Osteocyte (in vitro differentiated cells): ENCODE data around the gene GCNT4. TPM values are rescaled to one million over a fixed set of nuclear protein-coding genes. Genes with fewer than 3 reads are reported as not detected.

ENCODE experiments used
- DNase-seq: peaks from one replicate; pipeline ENCODE4 v3.0.0; 2021; ENCODE audit warnings: mixed read lengths; ENCODE audit not compliant: unreplicated experiment; ENCODE audit errors: extremely low spot score
- H3K27ac Mint-ChIP-seq: one replicate; pipeline ENCODE4 v1.8.0; 2021; ENCODE audit warnings: mild to moderate bottlenecking, mixed read lengths; ENCODE audit not compliant: unreplicated experiment
- H3K27me3 Mint-ChIP-seq: one replicate; pipeline ENCODE4 v1.8.0; 2021; ENCODE audit warnings: mixed read lengths; ENCODE audit not compliant: unreplicated experiment
- H3K36me3 Mint-ChIP-seq: one replicate; pipeline ENCODE4 v1.8.0; 2021; ENCODE audit warnings: mixed read lengths; ENCODE audit not compliant: unreplicated experiment
- H3K4me1 Mint-ChIP-seq: one replicate; pipeline ENCODE4 v1.8.0; 2021; ENCODE audit warnings: mixed read lengths; ENCODE audit not compliant: unreplicated experiment
- H3K4me3 Mint-ChIP-seq: one replicate; pipeline ENCODE4 v1.8.0; 2021; ENCODE audit warnings: mild to moderate bottlenecking, moderate library complexity, mixed read lengths; ENCODE audit not compliant: unreplicated experiment
- H3K9me3 Mint-ChIP-seq: one replicate; pipeline ENCODE4 v1.8.0; 2021; ENCODE audit warnings: mixed read lengths; ENCODE audit not compliant: unreplicated experiment
- total RNA-seq: library from RNA; stranded (reverse); gene quantifications from 2 replicates; pipeline ENCODE4 v1.2.1, GENCODE V29; 2021
- TF ChIP-seq, protein P1 (sequence below): fragments of 200-600 bp; sonication (generic); IDR thresholded peaks from 2 replicates; pipeline ENCODE4 v1.5.0; 2021; ENCODE audit warnings: antibody characterized with exemption, mild to moderate bottlenecking, moderate library complexity

The GCNT4 gene
- total RNA-seq, 1 donor from 2014 or later: 1.9 TPM

DNA sequence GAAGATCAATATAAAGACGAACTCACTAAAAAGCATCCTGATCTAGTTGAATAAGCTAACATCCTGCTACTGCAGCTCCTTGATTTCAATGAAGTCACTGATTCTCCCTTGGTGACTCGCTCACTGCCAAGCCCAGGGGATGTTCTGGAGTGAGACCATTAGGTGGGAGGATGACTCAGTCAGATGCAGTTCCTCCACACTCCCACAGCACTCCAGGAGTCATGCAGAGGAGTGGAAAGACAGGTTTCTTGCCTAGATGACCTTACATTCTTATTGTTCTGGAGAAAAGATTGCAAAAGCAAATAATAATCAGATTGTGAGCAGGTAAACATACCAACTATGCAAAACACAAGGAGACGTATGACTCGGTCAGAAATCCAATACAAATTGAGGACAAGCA is 15.3 kb downstream of the GCNT4 start:
- H3K36me3 Mint-ChIP-seq: no peaks in the 10 kb centered on the region
- TF ChIP-seq, protein P1, sequence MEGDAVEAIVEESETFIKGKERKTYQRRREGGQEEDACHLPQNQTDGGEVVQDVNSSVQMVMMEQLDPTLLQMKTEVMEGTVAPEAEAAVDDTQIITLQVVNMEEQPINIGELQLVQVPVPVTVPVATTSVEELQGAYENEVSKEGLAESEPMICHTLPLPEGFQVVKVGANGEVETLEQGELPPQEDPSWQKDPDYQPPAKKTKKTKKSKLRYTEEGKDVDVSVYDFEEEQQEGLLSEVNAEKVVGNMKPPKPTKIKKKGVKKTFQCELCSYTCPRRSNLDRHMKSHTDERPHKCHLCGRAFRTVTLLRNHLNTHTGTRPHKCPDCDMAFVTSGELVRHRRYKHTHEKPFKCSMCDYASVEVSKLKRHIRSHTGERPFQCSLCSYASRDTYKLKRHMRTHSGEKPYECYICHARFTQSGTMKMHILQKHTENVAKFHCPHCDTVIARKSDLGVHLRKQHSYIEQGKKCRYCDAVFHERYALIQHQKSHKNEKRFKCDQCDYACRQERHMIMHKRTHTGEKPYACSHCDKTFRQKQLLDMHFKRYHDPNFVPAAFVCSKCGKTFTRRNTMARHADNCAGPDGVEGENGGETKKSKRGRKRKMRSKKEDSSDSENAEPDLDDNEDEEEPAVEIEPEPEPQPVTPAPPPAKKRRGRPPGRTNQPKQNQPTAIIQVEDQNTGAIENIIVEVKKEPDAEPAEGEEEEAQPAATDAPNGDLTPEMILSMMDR: no peak
- no peaks in the 10 kb centered on the region for H3K27me3 Mint-ChIP-seq
- no peak for DNase-seq
- H3K27ac Mint-ChIP-seq: no peak overlapping the region
- peaks cover 5% of the 10 kb centered on the region for H3K4me1 Mint-ChIP-seq
- H3K9me3 Mint-ChIP-seq: no peaks in the 10 kb centered on the region
- no peak overlapping the region for H3K4me3 Mint-ChIP-seq

DNA sequence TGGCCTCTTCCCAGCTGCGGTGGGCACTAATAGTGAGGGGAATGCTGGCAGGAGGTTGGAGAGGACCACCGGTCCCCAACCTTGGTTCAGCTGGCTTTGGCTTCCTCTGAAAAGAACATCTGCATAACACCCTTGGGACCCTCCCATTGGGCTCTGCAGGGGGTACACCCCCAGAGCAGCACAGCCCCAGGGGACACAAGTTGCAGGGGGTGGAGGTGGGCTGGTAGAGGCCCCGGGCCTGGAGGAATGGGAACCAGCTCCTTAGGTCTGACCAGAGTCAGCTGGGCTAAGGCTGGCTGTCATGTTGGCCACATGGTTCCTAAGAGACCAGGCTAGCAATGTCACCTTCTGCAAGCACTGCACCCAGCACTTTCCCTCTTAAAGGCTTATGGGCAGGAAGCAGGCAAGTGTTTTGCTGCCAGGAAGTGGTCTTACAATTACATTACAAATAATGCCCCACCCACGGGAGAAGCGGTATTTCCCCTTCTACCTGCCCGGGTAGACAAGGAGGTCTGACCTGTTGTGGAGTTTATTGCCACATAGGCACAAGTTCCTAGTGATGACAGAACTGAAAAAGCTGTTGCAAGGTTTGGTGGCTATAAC is 18.1 kb downstream of the GCNT4 start:
- no peak overlapping the region for H3K27ac Mint-ChIP-seq
- TF ChIP-seq, protein P1: no peak
- no peak overlapping the region for H3K4me3 Mint-ChIP-seq
- DNase-seq: no peak
- peaks cover 5% of the 10 kb centered on the region for H3K4me1 Mint-ChIP-seq
- no peaks in the 10 kb centered on the region for H3K36me3 Mint-ChIP-seq
- H3K9me3 Mint-ChIP-seq: no peaks in the 10 kb centered on the region
- H3K27me3 Mint-ChIP-seq: no peaks in the 10 kb centered on the region

DNA sequence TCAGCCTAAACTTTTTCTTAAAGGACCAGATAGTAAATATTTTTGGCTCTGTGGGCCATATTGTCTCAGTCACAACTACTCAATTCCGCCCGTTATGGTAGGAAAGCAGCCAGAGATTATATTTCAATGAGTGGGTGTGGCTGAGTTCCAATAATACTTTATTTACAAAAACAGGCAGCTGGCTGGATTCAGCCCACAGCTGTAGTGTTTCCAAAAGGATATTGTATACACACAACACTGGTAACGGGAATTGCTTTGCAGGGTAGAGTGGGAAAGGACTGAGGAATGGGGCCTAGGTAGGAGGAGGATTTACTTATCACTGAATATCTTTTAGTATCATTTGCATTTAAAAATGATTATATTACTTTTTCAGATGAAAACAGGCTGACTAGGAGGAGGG is 21.0 kb downstream of the GCNT4 start:
- TF ChIP-seq, protein P1: no peak
- no peak for DNase-seq
- Mint-ChIP-seq H3K4me1 (no peaks in the 10 kb centered on the region), H3K9me3 (no peaks in the 10 kb centered on the region), H3K36me3 (no peaks in the 10 kb centered on the region), H3K27ac (no peak overlapping the region), H3K27me3 (no peaks in the 10 kb centered on the region), H3K4me3 (no peak overlapping the region)

DNA sequence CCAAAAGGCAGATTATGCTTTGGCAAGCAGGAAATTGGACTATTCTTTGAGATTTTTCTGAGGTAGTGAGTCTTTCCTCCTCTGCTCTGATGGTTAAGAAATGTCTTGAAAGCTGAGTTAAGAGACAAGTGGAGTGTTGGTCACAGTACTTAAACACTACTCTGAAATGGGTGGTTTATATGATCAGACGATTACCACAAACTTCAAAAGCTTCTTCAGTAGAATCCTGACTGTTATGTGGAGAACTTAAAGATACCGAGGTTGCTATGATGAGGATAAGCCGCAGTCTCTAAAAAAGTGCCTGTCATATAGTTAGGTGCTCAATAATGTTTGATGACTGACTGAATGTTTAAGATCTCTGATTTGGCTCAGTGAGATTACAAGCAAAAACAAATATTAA is 24.3 kb downstream of the GCNT4 start:
- H3K27me3 Mint-ChIP-seq: no peaks in the 10 kb centered on the region
- H3K36me3 Mint-ChIP-seq: no peaks in the 10 kb centered on the region
- no peaks in the 10 kb centered on the region for H3K9me3 Mint-ChIP-seq
- no peak overlapping the region for H3K27ac Mint-ChIP-seq
- DNase-seq: no peak
- H3K4me1 Mint-ChIP-seq: peaks cover 7% of the 10 kb centered on the region
- no peak overlapping the region for H3K4me3 Mint-ChIP-seq
- TF ChIP-seq, protein P1: no peak

DNA sequence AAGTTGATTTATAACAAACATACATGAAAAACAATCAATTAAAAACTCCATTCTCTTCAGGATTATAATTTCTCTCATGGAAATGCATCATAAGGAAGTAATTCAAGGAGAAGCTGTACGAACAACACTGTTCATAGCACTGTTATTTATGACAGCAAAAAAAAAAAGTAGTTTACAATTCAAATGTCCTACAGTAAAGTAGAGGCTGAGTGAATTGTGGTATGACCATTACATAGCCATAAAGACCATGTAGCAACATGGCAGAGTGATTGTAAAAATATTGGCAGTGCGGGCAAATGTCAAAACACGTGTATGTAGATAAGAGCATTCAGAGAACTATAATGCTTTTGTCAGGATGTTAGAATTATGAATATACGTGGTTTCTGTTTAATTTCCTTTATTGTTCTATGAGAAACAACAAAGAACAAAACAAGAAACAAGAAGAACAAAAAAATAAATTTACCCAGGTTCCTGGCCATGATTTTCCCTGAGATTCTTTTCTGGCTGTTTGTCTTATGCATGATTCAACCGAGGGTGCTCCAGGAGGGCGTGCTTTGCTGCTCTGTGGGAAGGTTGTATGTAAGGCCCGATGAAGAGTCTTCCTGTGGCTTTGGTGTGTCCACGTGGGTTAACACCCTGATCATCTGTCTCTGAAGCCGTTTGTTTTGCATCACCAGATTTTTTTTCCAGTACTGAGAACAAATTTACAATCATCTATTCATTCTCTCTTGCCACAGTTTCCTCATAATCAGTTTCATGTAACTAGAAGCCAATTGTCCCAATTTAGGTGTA is 28.8 kb downstream of the GCNT4 start:
- H3K36me3 Mint-ChIP-seq: no peaks in the 10 kb centered on the region
- H3K4me1 Mint-ChIP-seq: peaks cover 7% of the 10 kb centered on the region
- H3K27me3 Mint-ChIP-seq: no peaks in the 10 kb centered on the region
- DNase-seq: no peak
- no peak overlapping the region for H3K27ac Mint-ChIP-seq
- TF ChIP-seq, protein P1: no peak
- no peaks in the 10 kb centered on the region for H3K9me3 Mint-ChIP-seq
- H3K4me3 Mint-ChIP-seq: no peak overlapping the region
